Activated CD4-positive, alpha-beta memory T cell treated with anti-CD3 and anti-CD28 coated beads, Interleukin-2, amount 10 ng/mL, durations not matched to agents 7 days and 5 days (primary cell): ENCODE measurements around the gene PWWP2A. TPM values are rescaled to one million over a fixed set of nuclear protein-coding genes. Genes with fewer than 3 reads are reported as not detected.
"Not testable (repeated sequence)": the region's sequence is repeated elsewhere in the genome, so short reads cannot be mapped to it uniquely, and the experiment has no call there.

Experiments
- CTCF ChIA-PET: fragments of 350-600 bp; sonication (Branson Sonifier 250); formaldehyde crosslinking; loops from one replicate; lab custom pipeline; 2021; ENCODE audit warnings: antibody characterized with exemption, inconsistent platforms; lab: Charles Lee
- POLR2A ChIA-PET: fragments of 350-600 bp; sonication (Branson Sonifier 250); formaldehyde crosslinking; loops from one replicate; lab custom pipeline; 2021; ENCODE audit warnings: antibody characterized with exemption; lab: Charles Lee
- DNase-seq: peaks from one replicate; pipeline ENCODE4 v3.0.0-alpha.2; 2020
- H3K27ac Mint-ChIP-seq: one replicate; pipeline ENCODE4 v1.8.0; 2021; ENCODE audit warnings: mild to moderate bottlenecking, mixed read lengths
- H3K27me3 Mint-ChIP-seq: one replicate; pipeline ENCODE4 v1.8.0; 2021; ENCODE audit warnings: mixed read lengths
- H3K36me3 Mint-ChIP-seq: one replicate; pipeline ENCODE4 v1.8.0; 2021; ENCODE audit warnings: low read depth, mixed read lengths
- H3K4me1 Mint-ChIP-seq: one replicate; pipeline ENCODE4 v1.8.0; 2021; ENCODE audit warnings: mixed read lengths
- H3K4me3 Mint-ChIP-seq: one replicate; pipeline ENCODE4 v1.8.0; 2021; ENCODE audit warnings: mild to moderate bottlenecking, mixed read lengths
- H3K9me3 Mint-ChIP-seq: one replicate; pipeline ENCODE4 v1.8.0; 2021; ENCODE audit warnings: mixed read lengths
- total RNA-seq, 2 experiments: library from RNA; stranded (reverse); gene quantifications; one replicate each; pipeline ENCODE4 v1.2.3, GENCODE V29; 2021

Gene PWWP2A
- total RNA-seq, 2 experiments from 2014 or later: 21.9 to 24.6 TPM

- Mint-ChIP-seq H3K4me3 (no peak overlapping the region), H3K9me3 (no peaks in the 10 kb centered on the region), H3K4me1 (no peaks in the 10 kb centered on the region), H3K36me3 (no peaks in the 10 kb centered on the region), H3K27ac (no peak overlapping the region), H3K27me3 (no peaks in the 10 kb centered on the region)
- no peak for DNase-seq
- CTCF ChIA-PET: no interaction called here
- POLR2A ChIA-PET: no interaction called here
Observed at GRCh38 chr5:160082614-160083500, 36.4 kb downstream of the PWWP2A start.

DNA sequence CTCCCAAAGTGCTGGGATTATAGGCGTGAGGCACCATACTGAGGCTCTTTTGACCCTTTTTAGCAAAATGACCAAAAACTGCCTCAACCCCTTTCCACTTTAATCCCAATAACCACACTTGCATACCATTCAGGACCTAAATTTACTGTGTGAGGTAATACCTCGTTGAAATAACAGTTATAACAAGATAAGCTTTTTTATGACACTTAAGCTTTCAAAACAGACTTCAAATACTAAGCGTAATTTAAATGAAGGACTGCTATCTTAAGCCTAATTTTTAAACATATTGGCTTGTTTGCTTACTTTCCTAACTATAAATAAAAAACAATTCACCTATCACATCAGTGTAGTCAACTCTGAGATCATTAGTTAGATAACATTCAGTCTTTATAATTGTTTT lies 37.8 kb downstream of the PWWP2A start:
- no peak overlapping the region for H3K27ac Mint-ChIP-seq
- H3K36me3 Mint-ChIP-seq: no peaks in the 10 kb centered on the region
- ChIA-PET POLR2A (no interaction called here), CTCF (interaction anchor here (0.6 to 2.0 kb wide), 8 partner anchors 9 to 267 kb away, joined by 3 to 9 read pairs (median 3); no protein-coding TSS in a partner anchor)
- H3K9me3 Mint-ChIP-seq: no peaks in the 10 kb centered on the region
- no peak overlapping the region for H3K4me3 Mint-ChIP-seq
- H3K4me1 Mint-ChIP-seq: no peaks in the 10 kb centered on the region
- no peak for DNase-seq
- H3K27me3 Mint-ChIP-seq: no peaks in the 10 kb centered on the region

GRCh38 chr5:160079753-160080152 lies 39.5 kb downstream of the PWWP2A start:
- Mint-ChIP-seq H3K27me3 (no peaks in the 10 kb centered on the region), H3K9me3 (no peaks in the 10 kb centered on the region), H3K36me3 (no peaks in the 10 kb centered on the region), H3K4me3 (no peak overlapping the region), H3K4me1 (no peaks in the 10 kb centered on the region), H3K27ac (no peak overlapping the region)
- CTCF ChIA-PET: interaction anchor here (1.1 kb wide), 1 partner anchor 58 kb away, joined by 4 read pairs; no protein-coding TSS in a partner anchor
- no peak for DNase-seq
- POLR2A ChIA-PET: no interaction called here

- POLR2A ChIA-PET: no interaction called here
- H3K27ac Mint-ChIP-seq: no peak overlapping the region
- H3K4me3 Mint-ChIP-seq: no peak overlapping the region
- no peaks in the 10 kb centered on the region for H3K36me3 Mint-ChIP-seq
- no peaks in the 10 kb centered on the region for H3K4me1 Mint-ChIP-seq
- H3K9me3 Mint-ChIP-seq: no peaks in the 10 kb centered on the region
- CTCF ChIA-PET: no interaction called here
- H3K27me3 Mint-ChIP-seq: no peaks in the 10 kb centered on the region
- no peak for DNase-seq
Observed at GRCh38 chr5:160076997-160077396, 42.3 kb downstream of the PWWP2A start.

DNA sequence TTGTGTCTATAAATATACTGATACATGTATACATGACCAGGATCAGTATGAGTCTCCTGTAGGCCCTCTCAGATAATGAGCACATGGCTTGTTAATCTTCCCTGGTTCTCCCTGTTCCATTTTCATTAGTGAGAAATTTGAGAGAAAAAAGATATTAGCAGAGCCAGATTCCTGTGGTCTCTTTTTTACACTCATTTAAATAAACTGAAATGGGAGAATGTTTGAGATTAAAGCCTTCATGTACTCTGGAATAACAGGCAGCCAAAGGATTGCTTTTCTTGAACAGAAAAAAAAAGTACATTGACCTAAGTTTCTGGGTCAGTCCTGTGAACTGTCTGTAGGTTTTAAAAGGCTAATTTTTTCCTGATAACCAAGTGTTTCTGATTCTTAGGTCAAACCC lies 44.2 kb downstream of the PWWP2A start:
- POLR2A ChIA-PET: no interaction called here
- no peak overlapping the region for H3K27ac Mint-ChIP-seq
- H3K27me3 Mint-ChIP-seq: no peaks in the 10 kb centered on the region
- no peaks in the 10 kb centered on the region for H3K9me3 Mint-ChIP-seq
- H3K4me1 Mint-ChIP-seq: no peaks in the 10 kb centered on the region
- CTCF ChIA-PET: interaction anchor here (0.6 kb wide), 1 partner anchor 34 kb away, joined by 3 read pairs; no protein-coding TSS in a partner anchor
- no peak for DNase-seq
- H3K4me3 Mint-ChIP-seq: no peak overlapping the region
- no peaks in the 10 kb centered on the region for H3K36me3 Mint-ChIP-seq

GRCh38 chr5:160071916-160072315 lies 47.3 kb downstream of the PWWP2A start:
- Mint-ChIP-seq H3K27me3 (no peaks in the 10 kb centered on the region), H3K4me3 (no peak overlapping the region), H3K4me1 (no peaks in the 10 kb centered on the region), H3K36me3 (peaks cover 3% of the 10 kb centered on the region), H3K9me3 (no peaks in the 10 kb centered on the region), H3K27ac (no peak overlapping the region)
- ChIA-PET POLR2A (no interaction called here), CTCF (interaction anchor here (0.6 to 1.6 kb wide), 3 partner anchors 9 to 556 kb away, joined by 3 to 4 read pairs (median 3); no protein-coding TSS in a partner anchor)
- no peak for DNase-seq

DNA sequence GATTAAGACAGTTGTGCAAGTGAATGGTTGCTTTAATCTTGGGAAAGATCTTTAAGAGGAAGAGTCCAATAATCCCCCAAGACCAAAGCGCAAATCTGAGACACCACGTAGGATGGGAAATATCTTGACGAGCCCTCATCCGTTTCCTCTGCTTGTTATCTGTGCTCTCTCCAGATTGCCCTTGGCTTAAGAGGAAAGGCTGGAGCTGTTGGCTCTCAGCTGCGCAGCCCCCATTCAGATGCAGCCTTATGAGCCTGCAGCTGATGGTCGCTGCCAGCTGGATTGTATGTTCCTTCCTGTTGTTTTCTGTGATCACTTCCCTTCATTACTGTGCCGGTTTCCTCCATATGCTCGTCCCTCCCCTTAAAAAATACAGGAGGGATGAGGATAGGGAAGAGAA lies 47.7 kb downstream of the PWWP2A start:
- no peak overlapping the region for H3K27ac Mint-ChIP-seq
- no peaks in the 10 kb centered on the region for H3K27me3 Mint-ChIP-seq
- no peak for DNase-seq
- no peaks in the 10 kb centered on the region for H3K4me1 Mint-ChIP-seq
- ChIA-PET POLR2A (no interaction called here), CTCF (interaction anchor here (0.6 to 1.6 kb wide), 3 partner anchors 10 to 555 kb away, joined by 3 to 4 read pairs (median 3); no protein-coding TSS in a partner anchor)
- H3K4me3 Mint-ChIP-seq: no peak overlapping the region
- H3K9me3 Mint-ChIP-seq: no peaks in the 10 kb centered on the region
- peaks cover 3% of the 10 kb centered on the region for H3K36me3 Mint-ChIP-seq

- H3K27ac Mint-ChIP-seq, POLR2A ChIA-PET, CTCF ChIA-PET: not testable (repeated sequence)
Observed at GRCh38 chr5:160069120-160069519, 50.1 kb downstream of the PWWP2A start.

DNA sequence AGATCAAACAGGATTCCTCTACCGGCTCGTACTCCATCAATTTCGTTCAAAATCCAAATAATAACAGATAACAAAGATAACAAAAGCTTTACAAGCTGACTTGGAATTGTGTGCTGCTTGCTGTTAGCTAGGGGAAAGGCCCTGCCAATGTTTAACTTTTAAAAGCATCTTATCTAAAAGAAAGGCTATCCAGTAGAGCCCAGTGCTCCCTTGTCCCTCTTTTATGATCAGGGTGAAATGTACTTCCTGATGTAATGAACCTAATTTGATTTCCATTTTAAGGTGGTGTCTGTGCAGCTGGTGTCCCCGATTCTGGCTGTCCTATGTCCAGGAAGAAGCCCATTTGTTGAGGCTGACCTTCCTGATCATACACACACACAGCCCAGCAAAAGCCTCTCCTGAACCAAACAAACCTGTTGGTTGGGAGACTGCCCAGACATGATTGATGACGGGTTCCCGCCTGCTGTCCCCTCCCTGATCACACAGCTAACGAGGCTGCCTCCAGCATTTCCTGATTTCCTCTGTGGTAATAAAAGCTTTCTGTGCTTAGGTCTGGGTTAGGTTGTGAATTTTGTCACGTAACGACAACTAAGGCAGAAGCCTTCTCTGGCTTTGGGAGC lies 54.1 kb downstream of the PWWP2A start:
- Mint-ChIP-seq H3K36me3 (peaks cover 14% of the 10 kb centered on the region), H3K27me3 (no peaks in the 10 kb centered on the region), H3K4me1 (no peaks in the 10 kb centered on the region), H3K27ac (no peak overlapping the region), H3K9me3 (no peaks in the 10 kb centered on the region), H3K4me3 (no peak overlapping the region)
- no peak for DNase-seq
- POLR2A ChIA-PET: no interaction called here
- CTCF ChIA-PET: interaction anchor here (0.7 to 1.6 kb wide), 2 partner anchors 16 to 42 kb away, joined by 3 to 5 read pairs; no protein-coding TSS in a partner anchor

More at GRCh38 chr5:160069120-160069519, 50.1 kb downstream of the PWWP2A start:
- H3K4me3 Mint-ChIP-seq, H3K4me1 Mint-ChIP-seq, DNase-seq, H3K9me3 Mint-ChIP-seq, H3K27me3 Mint-ChIP-seq, H3K36me3 Mint-ChIP-seq: not testable (repeated sequence)

DNA sequence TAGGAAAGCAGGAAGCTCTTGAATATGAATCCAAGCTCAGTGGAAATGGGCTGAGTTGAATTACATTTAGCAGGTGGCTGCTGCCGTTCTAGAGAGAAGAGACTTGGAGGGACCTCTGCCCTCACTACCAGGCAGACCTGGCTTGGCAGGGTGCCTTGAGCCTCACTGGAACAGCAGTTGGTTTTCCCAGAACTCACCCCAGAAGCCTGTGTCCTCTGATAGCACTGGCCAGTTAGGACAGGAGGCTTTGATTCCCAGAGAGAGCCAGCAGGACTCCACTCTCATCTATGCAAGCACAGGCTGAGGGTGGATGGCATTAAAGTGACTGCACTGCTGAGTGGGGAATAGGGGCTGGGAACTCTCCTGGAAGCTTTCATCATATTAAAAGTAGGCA lies 54.8 kb downstream of the PWWP2A start:
- Mint-ChIP-seq H3K4me3 (no peak overlapping the region), H3K27ac (no peak overlapping the region), H3K36me3 (peaks cover 14% of the 10 kb centered on the region), H3K9me3 (no peaks in the 10 kb centered on the region), H3K27me3 (no peaks in the 10 kb centered on the region), H3K4me1 (no peaks in the 10 kb centered on the region)
- POLR2A ChIA-PET: no interaction called here
- CTCF ChIA-PET: no interaction called here
- no peak for DNase-seq

GRCh38 chr5:160061770-160062169 lies 57.5 kb downstream of the PWWP2A start:
- Mint-ChIP-seq H3K4me3 (no peak overlapping the region), H3K27me3 (no peaks in the 10 kb centered on the region), H3K9me3 (no peaks in the 10 kb centered on the region), H3K27ac (no peak overlapping the region), H3K36me3 (peaks cover 20% of the 10 kb centered on the region), H3K4me1 (no peaks in the 10 kb centered on the region)
- POLR2A ChIA-PET: no interaction called here
- CTCF ChIA-PET: no interaction called here
- no peak for DNase-seq

- ChIA-PET CTCF (no interaction called here), POLR2A (no interaction called here)
- DNase-seq: no peak
- peaks cover 30% of the 10 kb centered on the region for H3K36me3 Mint-ChIP-seq
- no peak overlapping the region for H3K4me3 Mint-ChIP-seq
- H3K9me3 Mint-ChIP-seq: no peaks in the 10 kb centered on the region
- no peaks in the 10 kb centered on the region for H3K27me3 Mint-ChIP-seq
- no peak overlapping the region for H3K27ac Mint-ChIP-seq
- no peaks in the 10 kb centered on the region for H3K4me1 Mint-ChIP-seq
Observed at GRCh38 chr5:160060001-160060400, 59.2 kb downstream of the PWWP2A start.

- Mint-ChIP-seq H3K27me3 (no peaks in the 10 kb centered on the region), H3K4me1 (no peaks in the 10 kb centered on the region), H3K36me3 (peaks cover 39% of the 10 kb centered on the region), H3K9me3 (no peaks in the 10 kb centered on the region), H3K27ac (no peak overlapping the region), H3K4me3 (no peak overlapping the region)
- CTCF ChIA-PET: no interaction called here
- POLR2A ChIA-PET: interaction anchor here (0.8 kb wide), 1 partner anchor 48 kb away, joined by 3 read pairs; the partner anchor contains the start of gene TTC1
- DNase-seq: no peak
Observed at GRCh38 chr5:160057256-160057655, 62.0 kb downstream of the PWWP2A start.
